GM21528 (cell line): ENCODE results near the gene PLA2G6.
A peak's percentile ranks its signal among the peaks of the same experiment; 100 is the strongest.

ENCODE experiments used
- ATAC-seq: cut with Tn5 transposase; IDR thresholded peaks from one replicate; pipeline ENCODE4 v1.9.1; 2021; ENCODE audit warnings: mild to moderate bottlenecking, moderate library complexity; ENCODE audit not compliant: unreplicated experiment, low FRiP score

Gene PLA2G6, protein sequence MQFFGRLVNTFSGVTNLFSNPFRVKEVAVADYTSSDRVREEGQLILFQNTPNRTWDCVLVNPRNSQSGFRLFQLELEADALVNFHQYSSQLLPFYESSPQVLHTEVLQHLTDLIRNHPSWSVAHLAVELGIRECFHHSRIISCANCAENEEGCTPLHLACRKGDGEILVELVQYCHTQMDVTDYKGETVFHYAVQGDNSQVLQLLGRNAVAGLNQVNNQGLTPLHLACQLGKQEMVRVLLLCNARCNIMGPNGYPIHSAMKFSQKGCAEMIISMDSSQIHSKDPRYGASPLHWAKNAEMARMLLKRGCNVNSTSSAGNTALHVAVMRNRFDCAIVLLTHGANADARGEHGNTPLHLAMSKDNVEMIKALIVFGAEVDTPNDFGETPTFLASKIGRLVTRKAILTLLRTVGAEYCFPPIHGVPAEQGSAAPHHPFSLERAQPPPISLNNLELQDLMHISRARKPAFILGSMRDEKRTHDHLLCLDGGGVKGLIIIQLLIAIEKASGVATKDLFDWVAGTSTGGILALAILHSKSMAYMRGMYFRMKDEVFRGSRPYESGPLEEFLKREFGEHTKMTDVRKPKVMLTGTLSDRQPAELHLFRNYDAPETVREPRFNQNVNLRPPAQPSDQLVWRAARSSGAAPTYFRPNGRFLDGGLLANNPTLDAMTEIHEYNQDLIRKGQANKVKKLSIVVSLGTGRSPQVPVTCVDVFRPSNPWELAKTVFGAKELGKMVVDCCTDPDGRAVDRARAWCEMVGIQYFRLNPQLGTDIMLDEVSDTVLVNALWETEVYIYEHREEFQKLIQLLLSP

DNA sequence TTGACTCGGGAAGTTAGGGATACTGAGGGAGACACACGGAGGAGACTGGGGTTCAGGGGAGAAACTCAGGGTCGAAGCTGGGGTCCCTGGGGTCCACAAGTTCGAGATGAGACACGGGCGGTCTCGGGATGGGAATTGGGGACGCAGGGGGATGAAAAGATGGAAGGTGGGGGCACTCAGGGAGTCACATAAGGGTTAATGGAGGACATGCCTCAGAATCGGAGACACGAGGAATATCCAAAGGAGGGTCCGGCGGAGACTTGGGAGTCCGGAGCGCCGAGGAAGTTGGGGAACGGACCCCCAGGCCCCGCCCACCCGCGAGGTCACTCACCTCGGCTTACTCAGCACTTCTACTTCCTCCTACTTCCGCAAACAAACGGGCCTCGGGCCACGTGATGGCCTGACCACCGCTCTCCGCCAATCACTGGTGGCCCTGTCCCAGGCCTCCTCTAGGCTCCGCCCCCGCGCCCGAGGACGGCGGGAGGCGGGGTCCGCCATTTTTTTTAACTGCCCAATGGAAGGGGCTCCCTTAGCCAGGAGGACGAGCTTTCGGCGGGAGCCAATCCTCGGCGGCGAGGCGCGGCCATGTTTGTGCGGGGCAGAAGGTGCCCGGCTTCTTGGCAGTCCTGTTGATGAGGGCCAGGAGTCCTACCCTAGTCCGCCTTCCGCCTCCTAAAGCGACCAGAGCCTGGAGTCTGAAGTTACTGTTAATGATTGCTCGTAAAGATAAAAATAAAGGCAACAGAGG lies at the start of gene PLA2G6:
Gene PLA2G6, minus strand, starts transcription at position 378 of the 748 bp plus-strand sequence. CDS start 12,404 bp downstream, outside the sequence.
- ATAC-seq: peak; percentile 83

GRCh38 chr22:38230916-38231315 lies 49.3 kb upstream of the PLA2G6 start:
- ATAC-seq: no peak

DNA sequence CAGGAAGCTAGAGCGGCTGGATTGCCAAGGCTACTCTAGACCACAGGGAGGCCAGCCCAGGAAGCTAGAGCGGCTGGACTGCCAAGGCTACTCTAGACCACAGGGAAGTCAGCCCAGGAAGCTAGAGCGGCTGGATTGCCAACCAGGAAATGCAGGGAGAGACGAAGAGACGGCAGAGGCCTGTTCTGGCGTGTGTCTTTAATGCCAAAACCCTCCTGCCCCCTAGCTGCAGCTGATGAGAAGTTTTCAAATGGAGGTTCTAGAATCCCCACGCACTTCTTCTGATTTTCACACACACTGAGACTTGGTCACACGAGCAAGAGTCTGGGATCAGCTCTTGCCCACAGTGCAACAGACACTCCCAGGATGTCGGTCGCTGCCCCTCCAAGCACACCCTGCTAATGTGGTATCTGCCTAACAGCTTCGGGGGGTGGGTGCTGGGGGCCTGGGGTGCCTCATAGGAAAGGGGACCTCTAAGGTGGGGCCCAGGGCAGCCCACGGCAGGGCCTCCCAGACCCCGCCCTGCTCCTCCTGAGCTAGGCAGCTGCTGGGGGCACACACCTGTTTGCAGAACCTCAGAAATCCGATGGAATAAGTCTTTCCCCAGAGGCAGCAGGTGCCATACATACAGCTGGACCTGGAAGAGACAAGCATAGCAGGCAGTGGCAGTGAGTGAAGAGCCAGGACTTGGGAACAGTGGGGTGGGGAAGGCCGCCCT lies 48.6 kb upstream of the PLA2G6 start:
- ATAC-seq: no peak

DNA sequence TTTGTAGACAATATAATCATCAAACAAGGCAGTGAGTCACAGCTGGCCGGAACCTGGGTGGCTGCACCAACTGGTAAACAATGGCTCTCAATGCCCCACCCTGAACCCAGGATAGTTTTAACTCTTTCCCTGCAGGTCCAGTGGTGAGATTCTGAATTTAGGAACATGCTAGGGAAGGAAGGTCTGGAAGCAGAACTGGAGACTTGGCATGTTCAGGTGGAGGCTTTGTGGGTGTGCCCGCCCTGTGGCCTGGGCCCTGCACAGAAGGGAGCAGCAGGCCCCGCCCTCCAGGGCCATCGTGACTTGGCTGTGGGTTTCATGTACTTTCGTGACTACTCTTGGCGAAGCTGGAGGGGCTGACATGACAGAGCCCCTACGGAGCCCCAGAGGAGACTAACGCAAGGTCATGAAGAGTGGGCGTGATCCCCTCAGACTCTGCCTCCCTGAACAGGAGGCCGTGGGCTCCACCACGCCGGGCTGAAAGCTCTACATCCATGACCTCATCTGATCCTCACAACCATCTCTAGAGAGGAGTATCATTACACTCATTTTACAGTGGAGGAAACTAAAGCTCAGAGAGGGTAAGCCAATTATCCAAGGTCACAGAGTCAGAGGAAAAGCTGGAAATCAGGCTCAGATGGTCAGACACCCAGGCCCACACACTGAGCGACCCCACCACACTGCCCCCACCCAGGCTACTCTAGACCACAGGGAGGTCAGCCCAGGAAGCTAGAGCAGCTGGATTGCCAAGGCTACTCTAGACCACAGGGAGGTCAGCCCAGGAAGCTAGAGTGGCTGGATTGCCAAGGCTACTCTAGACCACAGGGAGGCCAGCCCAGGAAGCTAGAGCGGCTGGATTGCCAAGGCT lies 47.5 kb upstream of the PLA2G6 start:
- no peak for ATAC-seq

DNA sequence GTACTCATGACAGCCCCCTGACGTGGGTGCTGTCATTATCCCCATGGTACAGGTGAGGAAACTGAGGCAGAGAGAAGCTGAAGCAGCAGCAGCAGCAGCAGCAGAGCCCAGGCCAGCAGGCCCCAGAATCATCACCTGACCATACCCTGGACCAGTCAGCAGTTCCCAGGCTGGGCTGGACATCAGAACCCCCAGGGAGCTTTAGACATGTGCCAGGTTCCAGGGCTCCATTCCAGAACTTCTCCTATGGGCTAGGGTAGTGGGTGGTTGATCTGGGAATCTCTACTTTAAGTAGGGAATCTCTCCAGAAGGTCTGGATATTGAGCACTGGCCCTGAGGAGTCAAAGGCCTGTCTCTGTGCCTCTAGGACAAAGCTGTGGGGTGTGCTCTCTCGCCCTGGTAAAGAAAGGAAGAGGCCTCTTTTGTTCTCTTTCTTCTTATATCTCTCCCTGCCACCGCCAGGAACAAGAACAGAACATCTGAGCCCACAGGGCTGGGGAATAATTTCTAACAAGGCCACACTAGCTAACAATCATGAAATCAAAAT lies 46.8 kb upstream of the PLA2G6 start:
- ATAC-seq: no peak

GRCh38 chr22:38226853-38227649 lies 45.4 kb upstream of the PLA2G6 start:
- no peak for ATAC-seq

DNA sequence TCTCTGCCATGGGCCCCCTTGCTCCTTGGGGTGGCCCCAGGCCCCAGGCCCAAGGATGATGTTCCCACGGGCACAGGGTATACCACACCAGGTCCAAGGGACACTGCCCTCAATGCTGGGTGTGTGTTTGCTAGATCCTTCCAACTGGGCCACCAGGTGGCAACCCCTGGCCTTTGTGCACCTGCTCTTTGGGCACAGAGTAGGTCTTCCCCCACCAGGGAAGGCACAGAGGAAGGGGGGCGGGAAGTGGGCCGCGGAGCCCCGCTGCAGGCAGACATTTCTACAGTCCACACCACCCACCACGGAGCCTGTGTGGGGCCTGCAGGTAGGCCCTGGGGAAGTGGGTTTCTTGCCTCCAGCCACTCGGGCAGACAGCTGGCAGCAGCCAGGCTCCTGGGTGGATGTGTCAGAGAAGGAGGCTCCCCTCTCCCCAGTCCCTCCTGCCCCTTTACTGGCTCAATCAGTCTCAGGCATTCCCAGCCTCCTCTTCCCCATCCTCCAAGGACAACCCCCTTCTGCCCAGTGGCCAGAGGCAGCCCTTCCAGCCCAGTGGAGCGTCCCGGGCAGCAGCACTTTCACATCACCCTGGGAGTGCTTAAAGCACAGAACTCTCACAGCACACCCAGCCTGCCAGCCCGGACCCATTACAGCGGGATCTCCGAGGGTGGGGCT lies 41.8 kb upstream of the PLA2G6 start:
- no peak for ATAC-seq

- ATAC-seq: no peak
These were observed 41.1 kb upstream of the PLA2G6 start for GRCh38 chr22:38222797-38223119.

GRCh38 chr22:38221908-38222796 lies 40.5 kb upstream of the PLA2G6 start:
- no peak for ATAC-seq

GRCh38 chr22:38221407-38221806 lies 39.8 kb upstream of the PLA2G6 start:
- ATAC-seq: no peak

GRCh38 chr22:38220653-38221386 lies 39.2 kb upstream of the PLA2G6 start:
- no peak for ATAC-seq

GRCh38 chr22:38220163-38220562 lies 38.5 kb upstream of the PLA2G6 start:
- ATAC-seq: no peak

DNA sequence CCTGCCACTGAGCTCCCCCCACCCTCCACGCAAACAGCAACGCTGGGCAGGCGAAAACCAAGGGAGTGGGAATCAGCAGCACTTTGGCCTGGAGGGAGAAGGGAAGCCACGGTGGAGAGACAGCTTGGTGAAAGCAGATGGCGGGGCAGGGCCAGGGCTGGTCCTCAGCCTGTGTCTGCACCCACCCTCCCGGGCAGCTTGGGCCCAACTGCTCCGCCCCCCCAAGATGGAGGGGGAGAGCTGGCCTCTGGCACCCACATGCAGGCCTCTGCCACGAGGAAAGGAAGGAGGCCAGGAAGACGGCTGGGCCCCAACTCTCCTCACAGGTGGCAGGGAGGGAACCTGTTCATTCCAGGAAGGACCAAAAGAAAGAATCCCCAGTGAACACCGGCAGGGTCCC lies 38.0 kb upstream of the PLA2G6 start:
- no peak for ATAC-seq

DNA sequence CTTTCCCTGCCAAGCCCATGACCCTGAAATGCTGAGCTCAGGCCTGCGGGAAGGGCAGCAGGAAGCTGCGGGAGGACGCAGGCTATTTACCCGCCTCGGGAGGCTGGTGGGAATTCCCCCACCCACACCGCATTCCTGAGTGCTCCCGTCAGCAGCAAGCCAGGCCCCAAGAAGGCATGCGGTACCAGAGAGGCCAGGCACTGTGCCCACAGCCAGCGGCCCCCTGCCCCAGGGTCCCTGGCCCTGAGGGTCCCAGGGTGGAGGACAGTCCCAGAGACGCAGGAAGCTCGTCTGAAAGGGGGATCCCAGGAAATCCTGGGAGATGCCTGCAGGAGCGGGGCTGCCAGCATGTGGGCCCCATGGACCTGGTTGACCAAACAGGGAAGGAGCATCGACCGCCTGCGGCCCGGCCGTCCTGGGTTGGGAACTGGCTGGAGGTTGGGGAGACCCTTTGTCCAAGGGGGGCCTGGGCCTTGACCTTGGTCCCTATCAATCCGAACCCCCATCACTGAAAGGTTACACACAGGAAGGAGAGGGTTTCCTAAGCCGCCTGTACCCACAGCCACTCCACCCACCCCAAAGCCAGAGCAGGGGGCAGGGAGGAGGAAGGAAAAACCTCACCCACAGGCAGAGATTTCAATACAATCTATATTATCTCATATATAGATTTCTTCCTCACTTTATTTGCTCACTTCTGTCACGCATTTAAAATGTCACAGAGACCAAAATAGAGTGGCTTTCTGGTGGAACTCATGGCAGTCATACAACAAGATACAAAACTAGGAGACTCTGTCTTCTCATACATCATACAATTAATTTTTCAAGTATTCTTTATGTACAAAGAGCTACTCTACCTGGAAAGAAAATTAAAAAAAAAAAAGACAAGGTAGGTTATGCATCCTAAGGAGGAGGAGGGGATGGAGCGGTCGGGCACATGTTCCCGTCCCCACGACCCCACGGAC lies 37.3 kb upstream of the PLA2G6 start:
- ATAC-seq: no peak
